HG03159 (cell line): ENCODE data around the gene ADGRB2.

Experiments
- ATAC-seq: cut with Tn5 transposase; IDR thresholded peaks from one replicate; pipeline ENCODE4 v1.9.1; 2021; ENCODE audit warnings: mild to moderate bottlenecking, moderate library complexity; ENCODE audit not compliant: unreplicated experiment

The ADGRB2 gene

GRCh38 chr1:31704271-31705079 is 59.7 kb downstream of the ADGRB2 start:
- no peak for ATAC-seq

GRCh38 chr1:31703431-31704270 is 60.5 kb downstream of the ADGRB2 start, which contains the start of gene COL16A1:
COL16A1 (minus strand) TSS chr1:31704017; CDS start chr1:31702193, 1,824 bp downstream.
- no peak for ATAC-seq

- ATAC-seq, result no peak
Observed at GRCh38 chr1:31702836-31703404, 61.2 kb downstream of the ADGRB2 start.

- no peak for ATAC-seq
Observed at GRCh38 chr1:31701091-31701736, 62.9 kb downstream of the ADGRB2 start.

- ATAC-seq, result no peak
Observed at GRCh38 chr1:31700468-31701090, 63.6 kb downstream of the ADGRB2 start.

- ATAC-seq, result no peak
Observed at GRCh38 chr1:31699341-31699891, 64.7 kb downstream of the ADGRB2 start.

- no peak for ATAC-seq
Observed at GRCh38 chr1:31697369-31697984, 66.7 kb downstream of the ADGRB2 start.

GRCh38 chr1:31696242-31696641 is 67.9 kb downstream of the ADGRB2 start:
- ATAC-seq, result no peak

GRCh38 chr1:31695327-31695726 is 68.8 kb downstream of the ADGRB2 start:
- ATAC-seq, result no peak

GRCh38 chr1:31694964-31695313 is 69.2 kb downstream of the ADGRB2 start:
- no peak for ATAC-seq

GRCh38 chr1:31694069-31694963 is 69.8 kb downstream of the ADGRB2 start:
- no peak for ATAC-seq

GRCh38 chr1:31693231-31693630 is 70.9 kb downstream of the ADGRB2 start:
- ATAC-seq, result no peak

GRCh38 chr1:31691951-31692350 is 72.2 kb downstream of the ADGRB2 start:
- ATAC-seq, result no peak

GRCh38 chr1:31691446-31691845 is 72.7 kb downstream of the ADGRB2 start:
- ATAC-seq, result no peak

- no peak for ATAC-seq
Observed at GRCh38 chr1:31690921-31691320, 73.2 kb downstream of the ADGRB2 start.

- ATAC-seq, result no peak
Observed at GRCh38 chr1:31689854-31690253, 74.3 kb downstream of the ADGRB2 start.

- no peak for ATAC-seq
Observed at GRCh38 chr1:31689379-31689778, 74.8 kb downstream of the ADGRB2 start.

- no peak for ATAC-seq
Observed at GRCh38 chr1:31688233-31688918, 75.8 kb downstream of the ADGRB2 start.
